ENCODE measurements around the gene SULT4A1. TPM values are rescaled to one million over a fixed set of nuclear protein-coding genes. Genes with fewer than 3 reads are reported as not detected.

SULT4A1 gene
- total and polyA plus RNA-seq, 2 donors (not counting 1 experiment from before 2014, with no cell fraction given), result not detected

DNA sequence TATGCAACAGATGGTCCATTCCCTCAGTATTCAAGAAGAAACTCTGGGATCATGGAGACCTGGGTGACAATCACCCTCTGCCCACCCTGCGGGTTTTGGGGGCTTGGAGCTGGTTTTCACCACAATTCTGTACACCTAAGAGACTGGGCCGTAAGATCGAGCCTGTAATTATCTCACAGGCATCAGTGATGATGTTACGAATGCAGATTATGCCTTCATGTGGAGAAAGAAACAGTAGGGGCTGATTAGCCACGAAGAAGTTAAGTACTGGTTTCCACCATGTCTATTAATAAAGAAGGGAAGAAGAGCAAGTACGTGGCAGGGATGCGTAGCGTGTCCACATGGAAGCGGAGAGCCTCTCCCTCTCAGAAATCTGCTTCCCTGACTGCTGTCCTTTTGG lies 44.9 kb downstream of the SULT4A1 start:
- intact Hi-C loops (cut with micrococcal nuclease), result no loop called here
- peaks cover 14% of the 10 kb centered on the region for H3K4me1 Mint-ChIP-seq

DNA sequence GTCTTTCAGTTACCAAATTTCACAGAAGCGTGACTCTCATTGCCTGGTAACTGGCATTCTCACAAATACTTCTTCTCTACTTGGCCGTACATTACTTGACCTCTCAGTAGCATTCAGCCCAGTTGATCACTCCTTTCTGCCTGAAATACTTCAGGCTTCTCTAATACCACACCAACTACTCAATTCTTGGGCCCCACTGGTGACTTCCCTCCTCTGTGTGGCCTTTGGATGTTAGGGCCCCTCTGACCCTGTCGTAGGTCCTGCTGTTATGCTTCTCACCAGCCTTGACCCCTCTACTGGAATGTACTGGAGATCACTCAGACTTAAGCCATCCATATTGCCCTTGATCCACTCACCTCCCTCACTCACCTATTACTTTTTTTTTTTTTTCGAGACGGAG lies 48.0 kb downstream of the SULT4A1 start:
- Histone ChIP-seq H2AFZ (ENCODE audit: insufficient read depth, low read depth, low read length, poor library complexity, severe bottlenecking) (no peak overlapping the region), H3K36me3 (replicated peaks in 1 of 2; ENCODE audit: control extremely low read depth in 1 of 2, control insufficient read depth in 1 of 2, extremely low read depth in 1 of 2, insufficient read depth in 2 of 2, low read length in 1 of 2) (no peaks in the 10 kb centered on the region), H4K20me1 (ENCODE audit: control insufficient read depth, insufficient read depth, low read length, poor library complexity, severe bottlenecking) (no peaks in the 10 kb centered on the region), H3K9me3 (ENCODE audit: control extremely low read depth in 1 of 3, control insufficient read depth in 2 of 3, insufficient read depth in 1 of 3, low read length in 2 of 3) (no peaks in the 10 kb centered on the region), H3K27me3 (replicated peaks in 1 of 4; ENCODE audit: control extremely low read depth in 1 of 4, control insufficient read depth in 3 of 4, insufficient read depth in 4 of 4, low read length in 3 of 4) (no peaks in the 10 kb centered on the region), H3K27ac (ENCODE audit: low read length in 2 of 2) (no peak overlapping the region), H3K79me2 (ENCODE audit: control insufficient read depth, insufficient read depth, low read length) (no peaks in the 10 kb centered on the region), H3K4me2 (replicated peaks; ENCODE audit: low read depth, low read length, poor library complexity, severe bottlenecking) (no peak overlapping the region), H3K4me1 (ENCODE audit: control insufficient read depth in 2 of 2, insufficient read depth in 2 of 2, low read length in 2 of 2) (peaks cover 12 to 17% of the 10 kb centered on the region in 2 donors), H3K4me3 (ENCODE audit: control extremely low read depth in 1 of 5, extremely low read depth in 1 of 5, insufficient read depth in 1 of 5, low read depth in 2 of 5, low read length in 4 of 5) (no peak overlapping the region), H3K9ac (ENCODE audit: low read length) (no peak overlapping the region)
- 96% methylated on average over 5 of the region's 5 CpGs for WGBS (ENCODE audit: insufficient coverage)
- ChIA-PET CTCF (no interaction called here), POLR2A (no interaction called here)
- no peaks in the 10 kb centered on the region for H3K27me3 Mint-ChIP-seq
- ATAC-seq (ENCODE audit: low read depth) (no peak), DNase-seq (no peak)
- no peaks in the 10 kb centered on the region for H3K9me3 Mint-ChIP-seq (ENCODE audit: insufficient read depth)
- no peak overlapping the region for H3K27ac Mint-ChIP-seq
- intact Hi-C loops (cut with micrococcal nuclease), result loop anchor here (5.0 kb wide), 2 partner anchors 368 to 683 kb away; partner anchors contain the start of genes PARVG and RTL6
- H3K4me1 Mint-ChIP-seq, result peaks cover 28% of the 10 kb centered on the region
- no peak for TF ChIP-seq EZH2 (IDR thresholded peaks at IDR 0.05; ENCODE audit: borderline replicate concordance, insufficient read depth, low read depth, low read length, poor library complexity, severe bottlenecking)
- TF ChIP-seq, protein P1, sequence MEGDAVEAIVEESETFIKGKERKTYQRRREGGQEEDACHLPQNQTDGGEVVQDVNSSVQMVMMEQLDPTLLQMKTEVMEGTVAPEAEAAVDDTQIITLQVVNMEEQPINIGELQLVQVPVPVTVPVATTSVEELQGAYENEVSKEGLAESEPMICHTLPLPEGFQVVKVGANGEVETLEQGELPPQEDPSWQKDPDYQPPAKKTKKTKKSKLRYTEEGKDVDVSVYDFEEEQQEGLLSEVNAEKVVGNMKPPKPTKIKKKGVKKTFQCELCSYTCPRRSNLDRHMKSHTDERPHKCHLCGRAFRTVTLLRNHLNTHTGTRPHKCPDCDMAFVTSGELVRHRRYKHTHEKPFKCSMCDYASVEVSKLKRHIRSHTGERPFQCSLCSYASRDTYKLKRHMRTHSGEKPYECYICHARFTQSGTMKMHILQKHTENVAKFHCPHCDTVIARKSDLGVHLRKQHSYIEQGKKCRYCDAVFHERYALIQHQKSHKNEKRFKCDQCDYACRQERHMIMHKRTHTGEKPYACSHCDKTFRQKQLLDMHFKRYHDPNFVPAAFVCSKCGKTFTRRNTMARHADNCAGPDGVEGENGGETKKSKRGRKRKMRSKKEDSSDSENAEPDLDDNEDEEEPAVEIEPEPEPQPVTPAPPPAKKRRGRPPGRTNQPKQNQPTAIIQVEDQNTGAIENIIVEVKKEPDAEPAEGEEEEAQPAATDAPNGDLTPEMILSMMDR (IDR thresholded peaks at IDR 0.05), result no peak
- H3K4me3 Mint-ChIP-seq, result peak overlapping the region; percentile 20

More for the DNA sequence above, 44.9 kb downstream of the SULT4A1 start:
- Histone ChIP-seq H3K79me2 (ENCODE audit: control insufficient read depth, insufficient read depth, low read length) (no peaks in the 10 kb centered on the region), H2AFZ (ENCODE audit: insufficient read depth, low read depth, low read length, poor library complexity, severe bottlenecking) (no peak overlapping the region), H3K4me2 (replicated peaks; ENCODE audit: low read depth, low read length, poor library complexity, severe bottlenecking) (no peak overlapping the region), H3K4me1 (ENCODE audit: control insufficient read depth in 2 of 2, insufficient read depth in 2 of 2, low read length in 2 of 2) (peaks cover 6 to 10% of the 10 kb centered on the region in 2 donors), H3K27me3 (replicated peaks in 1 of 4; ENCODE audit: control extremely low read depth in 1 of 4, control insufficient read depth in 3 of 4, insufficient read depth in 4 of 4, low read length in 3 of 4) (peaks cover 0 to 9% (median 0%) of the 10 kb centered on the region in 4 experiments), H3K9me3 (ENCODE audit: control extremely low read depth in 1 of 3, control insufficient read depth in 2 of 3, insufficient read depth in 1 of 3, low read length in 2 of 3) (no peaks in the 10 kb centered on the region), H3K4me3 (ENCODE audit: control extremely low read depth in 1 of 5, extremely low read depth in 1 of 5, insufficient read depth in 1 of 5, low read depth in 2 of 5, low read length in 4 of 5) (no peak overlapping the region), H3K36me3 (replicated peaks in 1 of 2; ENCODE audit: control extremely low read depth in 1 of 2, control insufficient read depth in 1 of 2, extremely low read depth in 1 of 2, insufficient read depth in 2 of 2, low read length in 1 of 2) (no peaks in the 10 kb centered on the region), H3K27ac (ENCODE audit: low read length in 2 of 2) (no peak overlapping the region), H3K9ac (ENCODE audit: low read length) (no peak overlapping the region), H4K20me1 (ENCODE audit: control insufficient read depth, insufficient read depth, low read length, poor library complexity, severe bottlenecking) (no peaks in the 10 kb centered on the region)
- Mint-ChIP-seq H3K4me3 (no peak overlapping the region), H3K27me3 (peaks cover 12% of the 10 kb centered on the region), H3K27ac (no peak overlapping the region), H3K9me3 (ENCODE audit: insufficient read depth) (no peaks in the 10 kb centered on the region)
- ATAC-seq (ENCODE audit: low read depth), result no peak
- no peak for TF ChIP-seq EZH2 (IDR thresholded peaks at IDR 0.05; ENCODE audit: borderline replicate concordance, insufficient read depth, low read depth, low read length, poor library complexity, severe bottlenecking)
- TF ChIP-seq, protein P1 (IDR thresholded peaks at IDR 0.05), result no peak
- CTCF ChIA-PET, result no interaction called here
- DNase-seq, result no peak
- POLR2A ChIA-PET, result no interaction called here
- 100% methylated on average over 2 of the region's 9 CpGs for WGBS (ENCODE audit: insufficient coverage)

All from B cell (primary cell).